Nephron (organoid): Measurements from ENCODE around the gene KLHL29.

Source experiments
- H3K27ac Mint-ChIP-seq, 3 experiments: 2 replicates each; pipeline ENCODE4 v1.8.0; 2020; ENCODE audit warnings: mixed read lengths in 3 of 3, mild to moderate bottlenecking in 2 of 3, moderate library complexity in 1 of 3
- H3K27me3 Mint-ChIP-seq: 2 replicates; pipeline ENCODE4 v1.8.0; 2021; ENCODE audit warnings: low read depth, mild to moderate bottlenecking, moderate library complexity, mixed read lengths
- H3K36me3 Mint-ChIP-seq: 2 replicates; pipeline ENCODE4 v1.8.0; 2020; ENCODE audit warnings: low read depth, mixed read lengths
- H3K4me1 Mint-ChIP-seq: 2 replicates; pipeline ENCODE4 v1.8.0; 2020; ENCODE audit warnings: mixed read lengths
- H3K4me3 Mint-ChIP-seq, 3 experiments: 2 replicates each; pipeline ENCODE4 v1.8.0; 2020; ENCODE audit warnings: mild to moderate bottlenecking in 3 of 3, mixed read lengths in 3 of 3, moderate library complexity in 2 of 3
- H3K9me3 Mint-ChIP-seq: 2 replicates; pipeline ENCODE4 v1.8.0; 2020; ENCODE audit warnings: mixed read lengths
- CTCF ChIP-seq, 3 experiments: fragments of 200-600 bp; sonication (generic); IDR thresholded peaks; one replicate each; pipeline ENCODE4 v1.5.0; 2021; ENCODE audit warnings: antibody characterized with exemption in 3 of 3; ENCODE audit not compliant: unreplicated experiment in 3 of 3

The KLHL29 gene

GRCh38 chr2:23666241-23666979 lies 281.4 kb downstream of the KLHL29 start:
- Mint-ChIP-seq H3K4me1 (peaks cover 45% of the 10 kb centered on the region), H3K9me3 (no peaks in the 10 kb centered on the region), H3K4me3 (no peak overlapping the region), H3K27ac (peak overlapping the region in 2 of 3 experiments; percentile 15 to 37), H3K27me3 (peaks cover 4% of the 10 kb centered on the region), H3K36me3 (no peaks in the 10 kb centered on the region)
- TF ChIP-seq CTCF (IDR thresholded peaks at IDR 0.05; ENCODE audit: unreplicated experiment in 3 of 3): no peak

DNA sequence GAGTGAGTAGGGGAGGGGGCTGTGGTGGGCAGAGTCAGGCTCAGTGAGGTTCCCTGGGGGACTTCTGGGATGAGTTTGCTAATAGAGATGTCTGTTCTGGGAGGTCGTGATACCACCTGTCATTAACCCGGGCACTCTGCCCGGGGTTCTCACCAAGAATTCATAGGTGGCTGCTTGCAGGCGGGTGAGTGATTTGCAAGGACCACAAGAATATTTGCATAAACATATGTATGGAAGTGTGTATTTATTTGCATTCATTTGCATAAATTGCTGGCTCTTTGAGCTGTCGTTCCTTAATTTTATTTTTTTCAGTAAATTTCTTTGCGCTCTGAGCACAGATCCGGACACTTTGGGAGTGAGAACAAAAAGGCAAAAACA lies 282.0 kb downstream of the KLHL29 start:
- Mint-ChIP-seq H3K27ac (peak overlapping the region in 2 of 3 experiments; percentile 15 to 37), H3K36me3 (no peaks in the 10 kb centered on the region), H3K27me3 (peaks cover under 1% of the 10 kb centered on the region), H3K9me3 (no peaks in the 10 kb centered on the region), H3K4me1 (peaks cover 44% of the 10 kb centered on the region), H3K4me3 (no peak overlapping the region)
- TF ChIP-seq CTCF (IDR thresholded peaks at IDR 0.05; ENCODE audit: unreplicated experiment in 3 of 3): no peak

GRCh38 chr2:23668756-23669304 lies 283.9 kb downstream of the KLHL29 start:
- H3K4me3 Mint-ChIP-seq: no peak overlapping the region
- H3K27ac Mint-ChIP-seq: peak overlapping the region in 1 of 3 experiments; percentile 94
- H3K27me3 Mint-ChIP-seq: no peaks in the 10 kb centered on the region
- H3K36me3 Mint-ChIP-seq: no peaks in the 10 kb centered on the region
- H3K9me3 Mint-ChIP-seq: no peaks in the 10 kb centered on the region
- no peak for TF ChIP-seq CTCF (IDR thresholded peaks at IDR 0.05; ENCODE audit: unreplicated experiment in 3 of 3)
- peaks cover 35% of the 10 kb centered on the region for H3K4me1 Mint-ChIP-seq

GRCh38 chr2:23669413-23670244 lies 284.6 kb downstream of the KLHL29 start:
- H3K4me3 Mint-ChIP-seq: no peak overlapping the region
- no peaks in the 10 kb centered on the region for H3K9me3 Mint-ChIP-seq
- TF ChIP-seq CTCF (IDR thresholded peaks at IDR 0.05; ENCODE audit: unreplicated experiment in 3 of 3): no peak
- H3K4me1 Mint-ChIP-seq: peaks cover 32% of the 10 kb centered on the region
- H3K27ac Mint-ChIP-seq: peak overlapping the region; percentile 54 to 94 (median 74)
- H3K27me3 Mint-ChIP-seq: no peaks in the 10 kb centered on the region
- H3K36me3 Mint-ChIP-seq: no peaks in the 10 kb centered on the region

DNA sequence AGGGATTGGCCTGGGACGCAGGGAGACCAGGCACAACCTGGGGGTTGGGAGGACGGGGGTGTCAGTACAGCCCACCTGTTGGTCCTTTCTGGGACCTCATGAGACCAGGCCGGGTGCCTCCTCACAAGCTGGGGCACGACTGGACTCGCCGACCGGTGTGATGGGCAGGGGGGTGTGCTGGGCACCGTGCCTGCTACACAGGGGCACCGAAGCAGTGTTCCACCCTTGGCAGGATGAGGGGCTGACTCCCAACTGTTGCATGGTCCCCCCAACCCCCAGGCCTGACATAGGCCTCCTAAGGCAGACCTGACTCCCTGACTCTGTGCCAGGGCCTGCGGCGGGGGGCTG lies 285.2 kb downstream of the KLHL29 start:
- H3K9me3 Mint-ChIP-seq: no peaks in the 10 kb centered on the region
- peaks cover 3% of the 10 kb centered on the region for H3K27me3 Mint-ChIP-seq
- TF ChIP-seq CTCF (IDR thresholded peaks at IDR 0.05; ENCODE audit: unreplicated experiment in 3 of 3): no peak
- H3K4me1 Mint-ChIP-seq: peaks cover 32% of the 10 kb centered on the region
- H3K4me3 Mint-ChIP-seq: no peak overlapping the region
- no peaks in the 10 kb centered on the region for H3K36me3 Mint-ChIP-seq
- peak overlapping the region; percentile 54 to 94 (median 74) for H3K27ac Mint-ChIP-seq
